B cell (primary cell): ENCODE measurements around the gene ATAD3A. TPM values are rescaled to one million over a fixed set of nuclear protein-coding genes. Genes with fewer than 3 reads are reported as not detected.

Experiments
- ATAC-seq: fragments of 200-7000 bp; cut with Tn5 transposase; one replicate; pipeline ENCODE4 v1.10.0; 2021; ENCODE audit warnings: low read depth, mild to moderate bottlenecking, moderate number of reproducible peaks, moderate library complexity
- CTCF ChIA-PET: fragments of 350-600 bp; sonication (Branson Sonifier 250); formaldehyde crosslinking; loops from one replicate; lab custom pipeline; 2021; ENCODE audit warnings: antibody characterized with exemption, inconsistent platforms; lab: Charles Lee
- POLR2A ChIA-PET: fragments of 350-600 bp; sonication (Branson Sonifier 250); formaldehyde crosslinking; loops from one replicate; lab custom pipeline; 2021; ENCODE audit warnings: antibody characterized with exemption; lab: Charles Lee
- DNase-seq: peaks from one replicate; pipeline ENCODE4 v3.0.0; 2013
- H2AFZ ChIP-seq: 2 replicates; pipeline ENCODE4 v1.6.1; 2012; ENCODE audit warnings: mild to moderate bottlenecking, low read depth, low read length; ENCODE audit not compliant: insufficient read depth, poor library complexity, severe bottlenecking
- H3K27ac ChIP-seq, 2 donors: 1 replicate in 1 of 2; 2 replicates in 1 of 2; pipeline ENCODE4 v1.5.1; 2012 to 2013; ENCODE audit warnings: low read length in 2 of 2, mild to moderate bottlenecking in 2 of 2, moderate library complexity in 1 of 2
- H3K27me3 ChIP-seq, 4 experiments: fragments of 200-600 bp in 1 of 4; sonication (generic) in 1 of 4; replicated peaks in 1 of 4; 1 replicate in 2 of 4; 2 replicates in 2 of 4; pipeline versions ENCODE4 v1.6.1 to v1.7.0; 2013 to 2016; ENCODE audit warnings: low read length in 3 of 4, mild to moderate bottlenecking in 2 of 4, mixed read lengths in 1 of 4, moderate library complexity in 1 of 4; ENCODE audit not compliant: insufficient read depth in 4 of 4, control insufficient read depth in 3 of 4; ENCODE audit errors: control extremely low read depth in 1 of 4
- H3K36me3 ChIP-seq, 2 experiments: replicated peaks in 1 of 2; 1 replicate in 1 of 2; 2 replicates in 1 of 2; pipeline versions ENCODE4 v1.6.1 to v1.7.1; 2013; ENCODE audit warnings: low read length in 1 of 2; ENCODE audit not compliant: insufficient read depth in 2 of 2, control insufficient read depth in 1 of 2; ENCODE audit errors: control extremely low read depth in 1 of 2, extremely low read depth in 1 of 2
- H3K4me1 ChIP-seq, 2 donors: fragments of 200-600 bp in 1 of 2; sonication (generic) in 1 of 2; 1 replicate in 1 of 2; 2 replicates in 1 of 2; pipeline versions ENCODE4 v1.5.1 to v1.6.1; 2013 to 2017; ENCODE audit warnings: low read length in 2 of 2; ENCODE audit not compliant: control insufficient read depth in 2 of 2, insufficient read depth in 2 of 2
- H3K4me2 ChIP-seq: replicated peaks from 2 replicates; pipeline ENCODE3; 2012; ENCODE audit warnings: mild to moderate bottlenecking, low read depth, low read length; ENCODE audit not compliant: poor library complexity, severe bottlenecking
- H3K4me3 ChIP-seq, 5 experiments: fragments of 200-600 bp in 1 of 5; sonication (generic) in 1 of 5; 1 replicate in 3 of 5; 2 replicates in 2 of 5; pipeline versions ENCODE4 v1.5.1 to v1.7.0; 2011 to 2016; ENCODE audit warnings: low read length in 4 of 5, mild to moderate bottlenecking in 4 of 5, low read depth in 2 of 5, control low read depth in 1 of 5, moderate library complexity in 1 of 5; ENCODE audit not compliant: insufficient read depth in 1 of 5; ENCODE audit errors: control extremely low read depth in 1 of 5, extremely low read depth in 1 of 5
- H3K79me2 ChIP-seq: fragments of 200-600 bp; sonication (generic); one replicate; pipeline ENCODE4 v1.6.0; 2016; ENCODE audit warnings: low read length; ENCODE audit not compliant: control insufficient read depth, insufficient read depth
- H3K9ac ChIP-seq: fragments of 200-600 bp; sonication (generic); 2 replicates; pipeline ENCODE4 v1.6.1; 2017; ENCODE audit warnings: mild to moderate bottlenecking, low read length, moderate library complexity
- H3K9me3 ChIP-seq, 3 donors: one replicate each; pipeline versions ENCODE4 v1.6.1 to v1.7.1; 2013; ENCODE audit warnings: low read length in 2 of 3; ENCODE audit not compliant: control insufficient read depth in 2 of 3, insufficient read depth in 1 of 3; ENCODE audit errors: control extremely low read depth in 1 of 3
- H4K20me1 ChIP-seq: 2 replicates; pipeline ENCODE4 v1.6.0; 2012; ENCODE audit warnings: mild to moderate bottlenecking, low read length; ENCODE audit not compliant: insufficient read depth, control insufficient read depth, poor library complexity, severe bottlenecking
- H3K27ac Mint-ChIP-seq: one replicate; pipeline ENCODE4 v1.8.0; 2021; ENCODE audit warnings: mixed read lengths
- H3K27me3 Mint-ChIP-seq: one replicate; pipeline ENCODE4 v1.8.0; 2021; ENCODE audit warnings: mixed read lengths
- H3K4me1 Mint-ChIP-seq: one replicate; pipeline ENCODE4 v1.8.0; 2021; ENCODE audit warnings: mixed read lengths
- H3K4me3 Mint-ChIP-seq: one replicate; pipeline ENCODE4 v1.8.0; 2021; ENCODE audit warnings: mixed read lengths
- H3K9me3 Mint-ChIP-seq: one replicate; pipeline ENCODE4 v1.8.0; 2022; ENCODE audit warnings: mixed read lengths; ENCODE audit not compliant: insufficient read depth
- EZH2 ChIP-seq: IDR thresholded peaks from 2 replicates; pipeline ENCODE4 v1.6.1; 2012; ENCODE audit warnings: borderline replicate concordance, low read depth, mild to moderate bottlenecking, moderate library complexity, low read length; ENCODE audit not compliant: insufficient read depth, poor library complexity, severe bottlenecking
- WGBS: methylation state at CpG from one replicate; pipeline ENCODE4 v1.1.5; 2013; ENCODE audit warnings: missing lambda C conversion rate; ENCODE audit not compliant: insufficient coverage; 5-methylcytosine and 5-hydroxymethylcytosine counted together
- intact Hi-C: fragments of 100-400 bp; cut with micrococcal nuclease; formaldehyde crosslinking; loops from one replicate; pipeline ENCODE4 v1.10.0; 2022
- polyA plus RNA-seq: library from polyadenylated mRNA; depleted of rRNA; stranded (reverse); fragments of >200 nt; gene quantifications from 2 replicates; pipeline ENCODE4 v1.2.3, GENCODE V29; 2012
- total RNA-seq, 2 donors: library from RNA; stranded (reverse); fragments of 120-200 nt in 1 of 2; gene quantifications; 1 replicate in 1 of 2; 2 replicates in 1 of 2; pipeline versions ENCODE4 v1.2.3 to v1.2.4, GENCODE V29; 2013 to 2022
- TF ChIP-seq, protein P1 (sequence below): fragments of 200-600 bp; IDR thresholded peaks from one replicate; pipeline ENCODE4 v1.8.0; 2022; ENCODE audit warnings: antibody characterized with exemption, mild to moderate bottlenecking

Gene ATAD3A
- total and polyA plus RNA-seq, 2 donors (not counting 1 experiment from before 2014, with no cell fraction given), result 17.5 to 17.8 TPM

- Histone ChIP-seq H3K4me1 (peaks cover 6 to 7% of the 10 kb centered on the region in 2 donors), H2AFZ (no peak overlapping the region), H3K9ac (no peak overlapping the region), H3K4me2 (no peak overlapping the region), H3K27ac (no peak overlapping the region), H3K79me2 (no peaks in the 10 kb centered on the region), H3K27me3 (peaks cover 0 to 7% (median 1%) of the 10 kb centered on the region in 4 experiments), H4K20me1 (no peaks in the 10 kb centered on the region), H3K4me3 (no peak overlapping the region), H3K9me3 (peaks cover 1 to 13% (median 4%) of the 10 kb centered on the region in 3 donors), H3K36me3 (no peaks in the 10 kb centered on the region)
- H3K9me3 Mint-ChIP-seq, result peaks cover 4% of the 10 kb centered on the region
- H3K27ac Mint-ChIP-seq, result no peak overlapping the region
- TF ChIP-seq, protein P1, sequence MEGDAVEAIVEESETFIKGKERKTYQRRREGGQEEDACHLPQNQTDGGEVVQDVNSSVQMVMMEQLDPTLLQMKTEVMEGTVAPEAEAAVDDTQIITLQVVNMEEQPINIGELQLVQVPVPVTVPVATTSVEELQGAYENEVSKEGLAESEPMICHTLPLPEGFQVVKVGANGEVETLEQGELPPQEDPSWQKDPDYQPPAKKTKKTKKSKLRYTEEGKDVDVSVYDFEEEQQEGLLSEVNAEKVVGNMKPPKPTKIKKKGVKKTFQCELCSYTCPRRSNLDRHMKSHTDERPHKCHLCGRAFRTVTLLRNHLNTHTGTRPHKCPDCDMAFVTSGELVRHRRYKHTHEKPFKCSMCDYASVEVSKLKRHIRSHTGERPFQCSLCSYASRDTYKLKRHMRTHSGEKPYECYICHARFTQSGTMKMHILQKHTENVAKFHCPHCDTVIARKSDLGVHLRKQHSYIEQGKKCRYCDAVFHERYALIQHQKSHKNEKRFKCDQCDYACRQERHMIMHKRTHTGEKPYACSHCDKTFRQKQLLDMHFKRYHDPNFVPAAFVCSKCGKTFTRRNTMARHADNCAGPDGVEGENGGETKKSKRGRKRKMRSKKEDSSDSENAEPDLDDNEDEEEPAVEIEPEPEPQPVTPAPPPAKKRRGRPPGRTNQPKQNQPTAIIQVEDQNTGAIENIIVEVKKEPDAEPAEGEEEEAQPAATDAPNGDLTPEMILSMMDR, result no peak
- no peak for TF ChIP-seq EZH2
- CTCF ChIA-PET, result no interaction called here
- no peak overlapping the region for H3K4me3 Mint-ChIP-seq
- intact Hi-C loops, result no loop called here
- peaks cover 6% of the 10 kb centered on the region for H3K4me1 Mint-ChIP-seq
- DNase-seq (no peak), ATAC-seq (no peak)
- H3K27me3 Mint-ChIP-seq, result peaks cover 3% of the 10 kb centered on the region
- POLR2A ChIA-PET, result no interaction called here
- 95% methylated on average over 62 of the region's 66 CpGs for WGBS
Observed at GRCh38 chr1:1535201-1536018, 23.4 kb downstream of the ATAD3A start.
